H1 (cell line): ENCODE measurements around the gene GINS2. TPM values are rescaled to one million over a fixed set of nuclear protein-coding genes. Genes with fewer than 3 reads are reported as not detected.

ENCODE experiments used
- CTCF ChIA-PET: fragments of 300-600 bp; sonication (Branson Sonifier 250); formaldehyde crosslinking; loops from one replicate; lab custom pipeline; 2021; ENCODE audit not compliant: partially characterized antibody; lab: Charles Lee
- POLR2A ChIA-PET: fragments of 300-600 bp; sonication (Branson Sonifier 250); formaldehyde crosslinking; loops from one replicate; lab custom pipeline; 2021; ENCODE audit warnings: inconsistent platforms; ENCODE audit not compliant: partially characterized antibody; lab: Charles Lee
- DNase-seq, 2 experiments: peaks; one replicate each; pipeline versions ENCODE4 v3.0.0 to v3.0.0-alpha.2; 2010 to 2022; ENCODE audit warnings: low spot score in 2 of 2, low read depth in 1 of 2, mixed read lengths in 1 of 2
- FAIRE-seq: peaks from 2 replicates; lab custom pipeline; 2011; peaks lifted over from hg19 to GRCh38; lab: Jason Lieb, UNC
- H2AFZ ChIP-seq: 2 replicates; pipeline ENCODE4 v1.8.1; 2012; ENCODE audit warnings: low read length, inconsistent platforms
- H2AK5ac ChIP-seq: 2 replicates; pipeline ENCODE4 v1.6.1; 2013; ENCODE audit warnings: low read depth, low read length
- H2BK120ac ChIP-seq: replicated peaks from 2 replicates; pipeline ENCODE3; 2013; ENCODE audit warnings: low read depth, low read length, inconsistent platforms
- H2BK12ac ChIP-seq: 2 replicates; pipeline ENCODE4 v1.6.1; 2013; ENCODE audit warnings: low read depth, low read length
- H2BK15ac ChIP-seq: 2 replicates; pipeline ENCODE4 v1.6.1; 2013; ENCODE audit warnings: low read length
- H2BK20ac ChIP-seq: 2 replicates; pipeline ENCODE4 v1.6.1; 2013; ENCODE audit warnings: low read length
- H2BK5ac ChIP-seq: 2 replicates; pipeline ENCODE4 v1.6.1; 2013; ENCODE audit warnings: low read depth, low read length
- H3K14ac ChIP-seq: 2 replicates; pipeline ENCODE4 v1.6.1; 2013; ENCODE audit warnings: inconsistent platforms; ENCODE audit not compliant: insufficient read length
- H3K18ac ChIP-seq: 2 replicates; pipeline ENCODE4 v1.6.1; 2013; ENCODE audit warnings: low read length; ENCODE audit errors: extremely low read depth
- H3K23ac ChIP-seq: 2 replicates; pipeline ENCODE4 v1.6.1; 2013; ENCODE audit warnings: inconsistent platforms; ENCODE audit not compliant: insufficient read length
- H3K23me2 ChIP-seq: 2 replicates; pipeline ENCODE4 v1.6.1; 2013; ENCODE audit warnings: low read depth, low read length
- H3K27ac ChIP-seq: 2 replicates; pipeline ENCODE4 v1.6.1; 2011; ENCODE audit warnings: low read depth, low read length, inconsistent platforms
- H3K27me3 ChIP-seq, 4 experiments: replicated peaks in 1 of 4; 1 replicate in 1 of 4; 2 replicates in 3 of 4; pipeline versions ENCODE4 v1.6.1 to v1.8.1; 2011 to 2013; ENCODE audit warnings: low read length in 3 of 4, mild to moderate bottlenecking in 3 of 4, inconsistent platforms in 2 of 4, mixed read lengths in 2 of 4, moderate library complexity in 1 of 4; ENCODE audit not compliant: control insufficient read depth in 3 of 4, insufficient read depth in 3 of 4; ENCODE audit errors: extremely low read depth in 1 of 4
- H3K36me3 ChIP-seq, 4 experiments: 2 replicates each; pipeline versions ENCODE4 v1.6.1 to v1.8.1; 2011 to 2013; ENCODE audit warnings: mild to moderate bottlenecking in 4 of 4, low read length in 3 of 4, moderate library complexity in 2 of 4, control low read depth in 1 of 4, inconsistent platforms in 1 of 4; ENCODE audit not compliant: insufficient read depth in 4 of 4, control insufficient read depth in 2 of 4
- H3K4ac ChIP-seq: replicated peaks from 2 replicates; pipeline ENCODE3; 2013; ENCODE audit warnings: low read length, low read depth, mixed read lengths, inconsistent platforms; ENCODE audit not compliant: insufficient read length
- H3K4me1 ChIP-seq, 4 experiments: replicated peaks in 1 of 4; 1 replicate in 1 of 4; 2 replicates in 3 of 4; pipeline versions ENCODE4 v1.6.1 to v1.8.1; 2011 to 2013; ENCODE audit warnings: low read length in 3 of 4, inconsistent platforms in 2 of 4, mixed read lengths in 1 of 4; ENCODE audit not compliant: insufficient read depth in 4 of 4, control insufficient read depth in 3 of 4
- H3K4me2 ChIP-seq, 2 experiments: 2 replicates each; pipeline versions ENCODE4 v1.6.1 to v1.8.1; 2011 to 2013; ENCODE audit warnings: low read depth in 2 of 2, low read length in 2 of 2, control low read depth in 1 of 2, inconsistent platforms in 1 of 2, mild to moderate bottlenecking in 1 of 2; ENCODE audit not compliant: insufficient read depth in 1 of 2
- H3K4me3 ChIP-seq, 4 experiments: fragments of 200-600, 300-600 bp in 1 of 4; sonication (generic), shearing (Covaris generic), sonication (Bioruptor Twin) in 1 of 4; 2 replicates each; pipeline versions ENCODE4 v1.5.1 to v1.8.1; 2011 to 2016; ENCODE audit warnings: low read length in 4 of 4, low read depth in 3 of 4, control low read depth in 2 of 4, inconsistent platforms in 2 of 4, mild to moderate bottlenecking in 2 of 4, mixed read lengths in 1 of 4, moderate library complexity in 1 of 4; ENCODE audit not compliant: insufficient read depth in 2 of 4; ENCODE audit errors: extremely low read depth in 1 of 4
- H3K56ac ChIP-seq: replicated peaks from 2 replicates; pipeline ENCODE3; 2013; ENCODE audit warnings: low read depth, mild to moderate bottlenecking, mixed read lengths, low read length, inconsistent platforms; ENCODE audit not compliant: insufficient read length
- H3K79me1 ChIP-seq: 2 replicates; pipeline ENCODE4 v1.6.1; 2013; ENCODE audit warnings: low read depth, low read length, control low read depth
- H3K79me2 ChIP-seq, 2 experiments: 2 replicates each; pipeline versions ENCODE4 v1.6.1 to v1.8.1; 2012 to 2013; ENCODE audit warnings: low read length in 2 of 2, mild to moderate bottlenecking in 2 of 2, inconsistent platforms in 1 of 2; ENCODE audit not compliant: insufficient read depth in 2 of 2, control insufficient read depth in 1 of 2
- H3K9ac ChIP-seq, 4 experiments: replicated peaks in 1 of 4; 1 replicate in 1 of 4; 2 replicates in 3 of 4; pipeline versions ENCODE4 v1.6.1 to v1.8.1; 2011 to 2013; ENCODE audit warnings: low read depth in 3 of 4, low read length in 3 of 4, control low read depth in 2 of 4, mild to moderate bottlenecking in 2 of 4, moderate library complexity in 2 of 4, inconsistent platforms in 1 of 4; ENCODE audit errors: extremely low read depth in 1 of 4
- H3K9me3 ChIP-seq, 2 experiments: 2 replicates each; pipeline versions ENCODE4 v1.6.1 to v1.8.1; 2012 to 2013; ENCODE audit warnings: mild to moderate bottlenecking in 2 of 2, moderate library complexity in 2 of 2, control low read depth in 1 of 2, inconsistent platforms in 1 of 2, low read depth in 1 of 2, low read length in 1 of 2, mixed read lengths in 1 of 2; ENCODE audit not compliant: insufficient read depth in 2 of 2
- H4K20me1 ChIP-seq, 2 experiments: replicated peaks in 1 of 2; 2 replicates each; pipeline versions ENCODE3 to v1.8.1; 2011 to 2013; ENCODE audit warnings: inconsistent platforms in 2 of 2, low read length in 2 of 2, mild to moderate bottlenecking in 1 of 2; ENCODE audit not compliant: insufficient read depth in 2 of 2, control insufficient read depth in 1 of 2
- H4K5ac ChIP-seq: 2 replicates; pipeline ENCODE4 v1.6.1; 2013; ENCODE audit warnings: low read length, low read depth, mixed read lengths, inconsistent platforms; ENCODE audit not compliant: insufficient read length
- H4K8ac ChIP-seq: 2 replicates; pipeline ENCODE4 v1.8.0; 2013; ENCODE audit warnings: mild to moderate bottlenecking, moderate library complexity, low read length, inconsistent platforms; ENCODE audit not compliant: insufficient read depth; ENCODE audit errors: extremely low read depth
- H4K91ac ChIP-seq: replicated peaks from 2 replicates; pipeline ENCODE3; 2013; ENCODE audit warnings: low read length, mixed read lengths, inconsistent platforms; ENCODE audit not compliant: insufficient read length
- CHD1 ChIP-seq: IDR thresholded peaks from 2 replicates; pipeline ENCODE4 v1.6.1; 2012; ENCODE audit warnings: low read depth, low read length, improper control_type of control experiment
- NANOG ChIP-seq: IDR thresholded peaks from 2 replicates; pipeline ENCODE4 v1.6.1; 2011; ENCODE audit warnings: low read length, low read depth, mild to moderate bottlenecking, inconsistent platforms; ENCODE audit not compliant: insufficient read depth, poor library complexity, severe bottlenecking
- RXRA ChIP-seq: IDR thresholded peaks from 2 replicates; pipeline ENCODE4 v1.6.1; 2011; ENCODE audit warnings: low read depth, mild to moderate bottlenecking, low read length, moderate library complexity; ENCODE audit not compliant: insufficient read depth
- SIX5 ChIP-seq: IDR thresholded peaks from 2 replicates; pipeline ENCODE4 v1.6.1; 2011; ENCODE audit warnings: mild to moderate bottlenecking, low read depth, low read length
- YY1 ChIP-seq: IDR thresholded peaks from 2 replicates; pipeline ENCODE4 v1.6.1; 2011; ENCODE audit warnings: low read depth, mild to moderate bottlenecking, low read length
- whole genome bisulfite sequencing, 2 experiments: shearing (Covaris generic) in 1 of 2; methylation state at CpG; one replicate each; pipeline versions ENCODE4 v1.1.6 to v1.1.7; 2013 to 2015; ENCODE audit warnings: low lambda C conversion rate in 2 of 2, mixed read lengths in 2 of 2, inconsistent platforms in 1 of 2, low coverage in 1 of 2, missing lambda C conversion rate in 1 of 2; ENCODE audit not compliant: insufficient replicate concordance in 2 of 2, insufficient coverage in 1 of 2, insufficient read length in 1 of 2; ENCODE audit errors: extremely low coverage in 1 of 2, missing lambda C conversion rate in 1 of 2; 5-methylcytosine and 5-hydroxymethylcytosine counted together
- polyA plus RNA-seq, 7 experiments: library from polyadenylated mRNA; depleted of rRNA in 3 of 7; stranded (reverse) in 5 of 7; unstranded in 2 of 7; fragments of >200 nt in 5 of 7; fragments of 200-250 nt in 2 of 7; gene quantifications; 1 replicate in 5 of 7; 2 replicates in 1 of 7; 4 replicates in 1 of 7; pipeline versions ENCODE4 v1.2.1 to v1.2.3, GENCODE V29; 2011 to 2013; ENCODE audit warnings: missing spikeins in 2 of 7, mixed read lengths in 2 of 7
- total RNA-seq: library from RNA; stranded (reverse); fragmentation: NEBNext Ultra II Directional; extraction: Animal tissue kit (Norgen Biotek cat#: 25700); gene quantifications from 2 replicates; pipeline ENCODE4 v1.2.1, GENCODE V29; 2021

GINS2 gene
- total and polyA plus RNA-seq, 2 of the 8 experiments (the other 6 are each of a cell fraction or from before 2014, with no cell fraction given) = 29.4 to 59.1 TPM

DNA sequence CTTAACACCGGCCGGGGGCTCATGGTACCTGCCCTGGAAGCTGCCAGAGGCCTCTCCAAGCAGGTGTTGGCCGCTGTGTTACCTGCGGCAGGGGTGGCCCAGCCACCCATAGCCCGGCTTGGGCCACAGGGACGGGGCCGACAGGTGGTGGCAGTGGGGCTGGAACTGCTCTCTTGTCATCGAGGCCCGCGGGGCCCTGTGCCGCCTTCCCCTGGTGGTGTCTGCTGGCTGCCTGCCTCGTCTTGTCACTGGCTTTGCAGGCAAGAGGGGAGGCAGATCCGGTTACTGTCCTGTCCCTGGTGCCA is 48.5 kb downstream of the GINS2 start:
- Histone ChIP-seq H2BK15ac (no peak overlapping the region), H3K9me3 (no peaks in the 10 kb centered on the region), H3K56ac (no peak overlapping the region), H3K4me2 (no peak overlapping the region), H4K8ac (peak overlapping the region; percentile 20; the same call in 1 of the 2 replicates), H3K79me2 (peaks cover 0 to 91% of the 10 kb centered on the region in 2 experiments; a peak in 3 of 4 replicates), H4K5ac (no peak overlapping the region), H3K4me1 (peaks cover 0 to 8% (median 0%) of the 10 kb centered on the region in 4 experiments; a peak in 4 of 7 replicates), H2BK12ac (no peak overlapping the region), H2BK5ac (no peak overlapping the region), H2BK120ac (no peak overlapping the region), H3K14ac (no peak overlapping the region), H4K20me1 (peaks cover 39 to 63% of the 10 kb centered on the region in 2 experiments), H2BK20ac (no peak overlapping the region), H3K23ac (no peak overlapping the region), H3K9ac (no peak overlapping the region; a peak in 1 of 7 replicates), H3K4me3 (no peak overlapping the region), H3K23me2 (no peaks in the 10 kb centered on the region), H3K27ac (no peak overlapping the region), H3K18ac (no peak overlapping the region), H2AK5ac (no peak overlapping the region), H4K91ac (no peak overlapping the region), H2AFZ (no peak overlapping the region), H3K36me3 (peaks cover 0 to 7% (median 0%) of the 10 kb centered on the region in 4 experiments; a peak in 3 of 8 replicates), H3K27me3 (no peaks in the 10 kb centered on the region), H3K79me1 (peaks cover 18% of the 10 kb centered on the region), H3K4ac (no peak overlapping the region)
- DNase-seq = no peak
- ChIA-PET CTCF (interaction anchor here (1.2 to 2.3 kb wide), 2 partner anchors 24 to 218 kb away, joined by 3 to 6 read pairs; no protein-coding TSS in a partner anchor), POLR2A (interaction anchor here (1.1 kb wide), 1 partner anchor 10 kb away, joined by 3 read pairs; no protein-coding TSS in a partner anchor)
- 97% methylated on average over 13 of the region's 13 CpGs; no CpG with 5 or more reads in 1 of the 2 experiments for WGBS, 2 experiments
- no peak for FAIRE-seq
- TF ChIP-seq CHD1 = no peak
- no peak for TF ChIP-seq NANOG
- no peak for TF ChIP-seq RXRA
- TF ChIP-seq YY1 = no peak
- no peak for TF ChIP-seq SIX5
